ENCODE results near the gene KIR2DL1.
"Not testable (repeated sequence)": the region's sequence is repeated elsewhere in the genome, so short reads cannot be mapped to it uniquely, and the experiment has no call there.

GRCh38 chr19:54769646-54770045 is at the start of gene KIR2DL1:
- TF ChIP-seq CTCF, POLR2A (IDR thresholded peaks at IDR 0.05): not testable (repeated sequence)
